Thyroid gland (tissue), 4 donors: Measurements from ENCODE around the gene INPP5K. TPM values are rescaled to one million over a fixed set of nuclear protein-coding genes. Genes with fewer than 3 reads are reported as not detected.

ENCODE experiments used
- DNase-seq, 2 donors: peaks; one replicate each; pipeline ENCODE4 v3.0.0-alpha.2; 2019
- H3K27ac ChIP-seq, 3 donors: fragments of 200-600 bp; sonication (generic); 1 replicate in 2 of 3; 2 replicates in 1 of 3; pipeline ENCODE4 v1.5.1; 2016 to 2019; ENCODE audit warnings: mild to moderate bottlenecking in 1 of 3, moderate library complexity in 1 of 3
- H3K27me3 ChIP-seq: fragments of 200-600 bp; sonication (generic); one replicate; pipeline ENCODE4 v1.5.1; 2019
- H3K36me3 ChIP-seq, 2 donors: fragments of 200-600 bp; sonication (generic); one replicate each; pipeline ENCODE4 v1.5.1; 2016 to 2019
- H3K4me1 ChIP-seq, 2 donors: fragments of 200-600 bp; sonication (generic); one replicate each; pipeline ENCODE4 v1.5.1; 2017 to 2019
- H3K4me3 ChIP-seq, 3 donors: fragments of 200-600 bp; sonication (generic); replicated peaks in 1 of 3; 1 replicate in 2 of 3; 2 replicates in 1 of 3; pipeline ENCODE4 v1.5.1; 2016; ENCODE audit warnings: mild to moderate bottlenecking in 1 of 3
- H3K9me3 ChIP-seq: fragments of 200-600 bp; sonication (generic); one replicate; pipeline ENCODE4 v1.5.1; 2017
- POLR2A ChIP-seq, 2 donors: fragments of 450-650 bp; IDR thresholded peaks; one replicate each; pipeline ENCODE4 v1.6.1; 2017; ENCODE audit warnings: antibody characterized with exemption in 2 of 2, mild to moderate bottlenecking in 2 of 2, moderate library complexity in 1 of 2
- WGBS, 2 donors: methylation state at CpG; one replicate each; pipeline ENCODE4 v1.1.5; 2017; 5-methylcytosine and 5-hydroxymethylcytosine counted together
- intact Hi-C: fragments of 100-400 bp; cut with DNase I; formaldehyde crosslinking; loops from one replicate; pipeline ENCODE4 v1.15.1; 2023
- total RNA-seq, 4 donors: library from RNA; depleted of rRNA; stranded (reverse); fragments of >200 nt; gene quantifications; one replicate each; pipeline ENCODE4 v1.2.3, GENCODE V29; 2016
- TF ChIP-seq, protein P1 (sequence below), 6 experiments: fragments of 200-600 bp in 3 of 6; fragments of 450-650 bp in 3 of 6; sonication (generic) in 3 of 6; IDR thresholded peaks; one replicate each; pipeline ENCODE4 v1.5.1; 2016 to 2019; ENCODE audit warnings: antibody characterized with exemption in 6 of 6, mild to moderate bottlenecking in 2 of 6, inconsistent platforms in 1 of 6, moderate library complexity in 1 of 6

INPP5K gene
- total RNA-seq, 4 donors from 2014 or later = 124 to 285 (median 158) TPM

DNA sequence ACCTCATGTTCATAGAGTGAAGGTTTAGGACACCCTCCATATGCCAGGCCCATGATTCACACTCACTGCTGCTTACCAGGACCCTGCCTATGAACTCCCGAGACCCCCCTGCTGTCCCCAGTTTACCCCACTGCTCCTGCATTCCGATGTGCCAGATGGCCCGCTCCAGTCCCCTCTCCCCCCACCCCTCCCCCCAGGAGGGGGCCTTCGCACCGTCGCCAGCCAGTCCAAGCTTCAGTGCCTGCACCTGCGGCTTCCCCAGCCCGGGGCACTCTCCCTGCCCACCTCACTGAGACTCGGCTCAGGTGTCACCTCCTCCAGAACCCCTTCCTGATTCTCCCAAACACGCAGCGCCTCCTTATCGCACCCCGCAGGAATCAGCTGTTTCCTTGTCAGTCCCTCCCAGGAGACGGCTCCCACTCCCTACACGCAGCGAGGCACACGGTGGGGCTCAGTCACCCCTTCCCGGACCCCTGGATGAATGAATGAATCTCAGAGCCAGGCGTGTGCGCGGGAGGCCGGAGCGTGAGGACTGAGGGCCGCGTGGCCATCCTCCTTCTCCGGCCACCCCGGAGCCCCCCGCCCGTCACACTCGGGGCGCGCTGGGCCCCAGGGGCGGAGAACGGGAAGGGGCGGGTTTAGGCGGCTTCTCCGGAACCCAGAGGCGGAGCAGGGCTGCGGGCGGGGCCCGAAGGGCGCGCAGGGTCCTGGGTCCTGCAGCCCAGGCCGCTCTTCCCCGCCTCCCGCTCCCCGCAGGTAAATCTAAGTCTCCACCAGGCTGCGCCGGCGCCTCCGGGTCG is 25.6 kb downstream of the INPP5K start:
- DNase-seq = peak; percentile 63 to 64
- Histone ChIP-seq H3K36me3 (peaks cover 3% of the 10 kb centered on the region in 2 donors), H3K4me1 (peaks cover 52 to 75% of the 10 kb centered on the region in 2 donors), H3K27ac (peak overlapping the region; percentile 54 to 80 (median 74)), H3K9me3 (no peaks in the 10 kb centered on the region), H3K4me3 (peak overlapping the region; percentile 40 to 68 (median 50)), H3K27me3 (no peaks in the 10 kb centered on the region)
- WGBS, 2 donors = 2 to 5% methylated on average over 16 to 31 of the region's 52 CpGs
- TF ChIP-seq, protein P1, sequence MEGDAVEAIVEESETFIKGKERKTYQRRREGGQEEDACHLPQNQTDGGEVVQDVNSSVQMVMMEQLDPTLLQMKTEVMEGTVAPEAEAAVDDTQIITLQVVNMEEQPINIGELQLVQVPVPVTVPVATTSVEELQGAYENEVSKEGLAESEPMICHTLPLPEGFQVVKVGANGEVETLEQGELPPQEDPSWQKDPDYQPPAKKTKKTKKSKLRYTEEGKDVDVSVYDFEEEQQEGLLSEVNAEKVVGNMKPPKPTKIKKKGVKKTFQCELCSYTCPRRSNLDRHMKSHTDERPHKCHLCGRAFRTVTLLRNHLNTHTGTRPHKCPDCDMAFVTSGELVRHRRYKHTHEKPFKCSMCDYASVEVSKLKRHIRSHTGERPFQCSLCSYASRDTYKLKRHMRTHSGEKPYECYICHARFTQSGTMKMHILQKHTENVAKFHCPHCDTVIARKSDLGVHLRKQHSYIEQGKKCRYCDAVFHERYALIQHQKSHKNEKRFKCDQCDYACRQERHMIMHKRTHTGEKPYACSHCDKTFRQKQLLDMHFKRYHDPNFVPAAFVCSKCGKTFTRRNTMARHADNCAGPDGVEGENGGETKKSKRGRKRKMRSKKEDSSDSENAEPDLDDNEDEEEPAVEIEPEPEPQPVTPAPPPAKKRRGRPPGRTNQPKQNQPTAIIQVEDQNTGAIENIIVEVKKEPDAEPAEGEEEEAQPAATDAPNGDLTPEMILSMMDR (IDR thresholded peaks at IDR 0.05) = no peak
- TF ChIP-seq POLR2A (IDR thresholded peaks at IDR 0.05) = peak in 1 of 2 donors; percentile 62
- intact Hi-C loops = no loop called here

DNA sequence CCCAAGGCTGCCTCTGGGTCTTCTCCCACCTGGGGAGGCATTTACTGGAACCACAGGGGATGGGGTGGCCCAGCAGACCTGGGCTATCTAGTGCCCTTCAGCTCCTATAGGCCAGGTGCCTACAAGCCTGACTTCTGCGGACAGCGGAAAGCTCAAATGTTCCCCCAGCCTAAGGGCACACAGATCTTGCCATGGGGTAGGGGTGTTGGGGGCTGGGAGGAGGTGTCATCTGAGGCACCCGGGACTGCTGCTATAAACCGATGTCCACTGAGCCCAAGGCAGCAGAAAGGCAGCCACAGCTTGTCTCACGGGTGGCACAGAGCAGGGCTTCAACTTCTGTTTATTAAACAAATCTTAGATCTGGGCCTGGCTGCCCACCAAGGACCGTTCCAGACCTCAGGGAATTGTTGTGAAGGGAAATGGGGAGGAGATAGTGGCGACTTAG is 27.6 kb downstream of the INPP5K start:
- H3K4me1 ChIP-seq = peaks cover 46 to 66% of the 10 kb centered on the region in 2 donors
- no peak overlapping the region for H3K4me3 ChIP-seq
- H3K27ac ChIP-seq = peak overlapping the region; percentile 86 to 98 (median 94)
- H3K36me3 ChIP-seq = no peaks in the 10 kb centered on the region
- no peak for TF ChIP-seq POLR2A (IDR thresholded peaks at IDR 0.05)
- TF ChIP-seq, protein P1 (IDR thresholded peaks at IDR 0.05) = no peak
- intact Hi-C loops = no loop called here
- DNase-seq = no peak
- H3K9me3 ChIP-seq = no peaks in the 10 kb centered on the region
- WGBS, 2 donors = 78 to 85% methylated on average over 3 to 7 of the region's 7 CpGs
- H3K27me3 ChIP-seq = no peaks in the 10 kb centered on the region

DNA sequence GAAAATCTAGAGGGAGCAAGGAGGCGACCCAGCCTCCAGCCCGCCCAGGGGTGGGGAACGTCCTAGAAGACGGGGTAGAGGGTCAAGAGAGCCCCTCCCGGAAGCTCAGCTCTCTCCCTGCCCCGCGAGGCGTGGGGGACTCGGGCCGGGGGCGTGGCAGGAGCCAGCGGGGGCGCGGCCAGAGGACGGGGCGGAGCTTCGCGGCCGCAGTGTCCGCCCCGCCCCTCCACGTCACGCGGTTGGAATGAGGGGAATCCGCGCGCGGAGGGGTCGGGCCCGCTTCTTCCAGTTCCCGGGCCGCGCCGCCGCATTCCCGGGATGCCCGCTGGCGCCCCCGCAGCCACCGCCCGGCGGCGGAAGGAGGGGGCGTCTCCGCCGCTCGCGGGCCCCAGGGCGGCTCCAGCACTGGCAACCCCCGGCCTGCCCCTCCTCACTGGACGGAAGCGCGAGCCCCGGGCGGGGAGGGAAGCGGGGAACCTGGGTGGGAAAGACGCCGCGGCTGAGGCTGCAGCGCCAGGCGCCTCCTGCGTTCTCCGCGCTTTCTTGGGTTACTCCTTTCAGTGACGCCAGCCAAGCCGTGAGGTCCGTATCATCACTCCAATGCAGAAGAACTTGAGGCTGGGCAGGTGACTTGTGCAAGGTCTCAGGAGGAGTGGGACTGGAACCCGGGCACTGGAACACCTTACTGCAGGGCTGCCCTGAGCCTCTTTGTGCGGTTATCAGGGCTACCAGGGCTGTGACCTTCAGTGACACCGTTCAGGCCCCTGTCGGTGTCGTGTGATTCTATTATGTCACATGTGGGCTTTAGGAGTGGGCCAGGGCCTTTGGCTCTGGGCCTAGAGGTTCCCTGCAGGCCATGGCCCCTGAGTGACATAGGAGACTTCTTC is 28.2 kb downstream of the INPP5K start:
- H3K36me3 ChIP-seq = peaks cover 0 to 3% of the 10 kb centered on the region in 2 donors
- peaks cover 46 to 62% of the 10 kb centered on the region in 2 donors for H3K4me1 ChIP-seq
- peak overlapping the region in 2 of 3 donors; percentile 33 to 46 for H3K4me3 ChIP-seq
- TF ChIP-seq POLR2A (IDR thresholded peaks at IDR 0.05) = peak in 1 of 2 donors; percentile 85
- TF ChIP-seq, protein P1 (IDR thresholded peaks at IDR 0.05) = peak in 1 of 6 experiments; percentile 22
- intact Hi-C loops = no loop called here
- 11 to 17% methylated on average over 10 to 18 of the region's 72 CpGs for WGBS, 2 donors
- H3K27me3 ChIP-seq = no peaks in the 10 kb centered on the region
- H3K9me3 ChIP-seq = no peaks in the 10 kb centered on the region
- peak overlapping the region; percentile 86 to 98 (median 94) for H3K27ac ChIP-seq
- DNase-seq = peak; percentile 87

DNA sequence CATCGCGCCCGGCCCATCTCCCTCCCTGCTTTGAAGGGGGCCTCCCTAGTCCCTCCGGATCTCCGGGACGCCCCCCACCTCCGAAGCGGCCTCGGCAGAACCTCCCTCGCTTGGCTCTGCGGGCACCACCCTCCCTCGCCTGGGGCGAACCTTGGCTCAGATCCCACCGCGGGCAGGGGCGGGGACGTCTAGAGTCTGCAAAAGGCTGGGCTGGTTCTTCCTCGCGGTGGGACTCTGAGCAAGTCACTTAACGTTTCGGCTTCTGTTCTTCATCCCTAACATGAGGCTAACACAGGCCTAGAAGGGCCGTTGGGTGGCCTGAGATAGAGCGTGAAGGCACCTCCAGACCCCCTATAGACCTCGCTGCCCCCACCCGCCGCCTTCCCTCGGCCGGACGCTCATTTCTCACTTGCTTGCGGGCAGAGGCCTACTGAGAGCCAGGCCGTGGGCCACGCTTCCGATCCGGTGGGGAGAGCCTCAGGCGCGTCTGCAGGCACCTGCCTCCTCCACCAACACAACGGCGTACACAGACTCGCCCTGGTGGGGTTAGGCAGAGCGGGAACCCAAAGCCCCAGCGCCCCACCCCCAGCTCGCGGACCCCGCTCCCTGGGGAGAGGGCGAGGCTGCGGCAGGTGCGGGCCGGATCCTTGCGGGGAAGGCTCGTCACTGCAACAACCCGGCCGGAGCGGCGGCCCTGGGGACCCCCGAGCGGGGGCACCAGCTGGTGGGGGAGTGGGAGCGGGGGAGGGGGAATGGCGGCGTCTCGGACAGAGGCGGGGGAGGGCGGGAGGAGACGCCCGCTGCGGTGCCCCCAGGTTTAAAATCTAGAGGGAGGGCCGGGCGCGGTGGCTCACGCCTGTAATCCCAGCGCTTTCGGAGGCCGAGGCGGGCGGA is 29.4 kb downstream of the INPP5K start:
- WGBS, 2 donors = 23 to 25% methylated on average over 15 to 51 of the region's 74 CpGs
- H3K4me3 ChIP-seq = peak overlapping the region in 1 of 3 donors; percentile 33
- H3K4me1 ChIP-seq = peaks cover 41 to 53% of the 10 kb centered on the region in 2 donors
- intact Hi-C loops = no loop called here
- no peaks in the 10 kb centered on the region for H3K9me3 ChIP-seq
- peak overlapping the region; percentile 86 to 98 (median 94) for H3K27ac ChIP-seq
- TF ChIP-seq, protein P1 (IDR thresholded peaks at IDR 0.05) = no peak
- TF ChIP-seq POLR2A (IDR thresholded peaks at IDR 0.05) = peak in 1 of 2 donors; percentile 49
- H3K27me3 ChIP-seq = no peaks in the 10 kb centered on the region
- DNase-seq = peak; percentile 86 to 89
- H3K36me3 ChIP-seq = peaks cover under 1 to 11% of the 10 kb centered on the region in 2 donors
